PFSK-1 (cell line): Measurements from ENCODE around the gene TULP4.

Experiments used
- FOXP2 ChIP-seq: optimal IDR thresholded peaks from 2 replicates; pipeline ENCODE3; 2011; ENCODE audit warnings: borderline replicate concordance, control low read depth, inconsistent platforms; ENCODE audit not compliant: insufficient read depth; ENCODE audit errors: extremely low read length, extremely low read depth
- POLR2AphosphoS5 ChIP-seq: IDR thresholded peaks from 2 replicates; pipeline ENCODE4 v1.6.1; 2012; ENCODE audit warnings: low read depth, mild to moderate bottlenecking, control low read depth, low read length, moderate library complexity
- SIN3A ChIP-seq: IDR thresholded peaks from 2 replicates; pipeline ENCODE4 v1.6.1; 2012; ENCODE audit warnings: mild to moderate bottlenecking, low read length, moderate library complexity, borderline replicate concordance; ENCODE audit not compliant: insufficient read depth
- TAF1 ChIP-seq: IDR thresholded peaks from 2 replicates; pipeline ENCODE4 v1.6.1; 2012; ENCODE audit warnings: low read length, control low read depth, borderline replicate concordance; ENCODE audit not compliant: insufficient read depth
- TF ChIP-seq, protein P1 (sequence below), 2 experiments: IDR thresholded peaks; 2 replicates each; pipeline versions ENCODE4 v1.6.1 to v1.8.0; 2011 to 2012; ENCODE audit warnings: low read depth in 2 of 2, low read length in 2 of 2, control low read depth in 1 of 2, inconsistent platforms in 1 of 2, mild to moderate bottlenecking in 1 of 2, moderate library complexity in 1 of 2; ENCODE audit not compliant: insufficient read depth in 1 of 2

TULP4 gene

DNA sequence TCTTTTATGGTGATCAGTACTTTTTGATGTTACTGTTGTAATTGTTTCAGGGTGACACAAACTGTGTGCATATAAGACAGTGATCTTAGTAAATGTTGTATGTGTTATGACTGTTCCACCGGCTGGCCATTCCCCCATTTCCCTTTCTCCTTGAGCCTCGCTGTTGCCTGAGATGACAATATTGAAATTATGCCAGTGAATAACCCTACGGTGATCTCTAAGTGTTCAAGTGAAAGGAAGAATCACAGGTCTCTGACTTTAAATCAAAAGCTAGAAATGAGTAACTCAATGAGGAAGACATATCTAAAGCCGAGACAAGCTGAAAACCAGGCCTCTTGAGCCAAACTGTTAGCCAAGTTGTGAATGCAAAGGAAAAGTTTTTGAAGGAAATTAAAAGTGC lies 32.3 kb downstream of the TULP4 start:
- TF ChIP-seq, protein P1, sequence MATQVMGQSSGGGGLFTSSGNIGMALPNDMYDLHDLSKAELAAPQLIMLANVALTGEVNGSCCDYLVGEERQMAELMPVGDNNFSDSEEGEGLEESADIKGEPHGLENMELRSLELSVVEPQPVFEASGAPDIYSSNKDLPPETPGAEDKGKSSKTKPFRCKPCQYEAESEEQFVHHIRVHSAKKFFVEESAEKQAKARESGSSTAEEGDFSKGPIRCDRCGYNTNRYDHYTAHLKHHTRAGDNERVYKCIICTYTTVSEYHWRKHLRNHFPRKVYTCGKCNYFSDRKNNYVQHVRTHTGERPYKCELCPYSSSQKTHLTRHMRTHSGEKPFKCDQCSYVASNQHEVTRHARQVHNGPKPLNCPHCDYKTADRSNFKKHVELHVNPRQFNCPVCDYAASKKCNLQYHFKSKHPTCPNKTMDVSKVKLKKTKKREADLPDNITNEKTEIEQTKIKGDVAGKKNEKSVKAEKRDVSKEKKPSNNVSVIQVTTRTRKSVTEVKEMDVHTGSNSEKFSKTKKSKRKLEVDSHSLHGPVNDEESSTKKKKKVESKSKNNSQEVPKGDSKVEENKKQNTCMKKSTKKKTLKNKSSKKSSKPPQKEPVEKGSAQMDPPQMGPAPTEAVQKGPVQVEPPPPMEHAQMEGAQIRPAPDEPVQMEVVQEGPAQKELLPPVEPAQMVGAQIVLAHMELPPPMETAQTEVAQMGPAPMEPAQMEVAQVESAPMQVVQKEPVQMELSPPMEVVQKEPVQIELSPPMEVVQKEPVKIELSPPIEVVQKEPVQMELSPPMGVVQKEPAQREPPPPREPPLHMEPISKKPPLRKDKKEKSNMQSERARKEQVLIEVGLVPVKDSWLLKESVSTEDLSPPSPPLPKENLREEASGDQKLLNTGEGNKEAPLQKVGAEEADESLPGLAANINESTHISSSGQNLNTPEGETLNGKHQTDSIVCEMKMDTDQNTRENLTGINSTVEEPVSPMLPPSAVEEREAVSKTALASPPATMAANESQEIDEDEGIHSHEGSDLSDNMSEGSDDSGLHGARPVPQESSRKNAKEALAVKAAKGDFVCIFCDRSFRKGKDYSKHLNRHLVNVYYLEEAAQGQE (IDR thresholded peaks at IDR 0.05; ENCODE audit: insufficient read depth in 1 of 2, low read depth in 2 of 2, low read length in 2 of 2) = no peak
- TF ChIP-seq FOXP2 (no peak), TAF1 (no peak), POLR2AphosphoS5 (no peak)

DNA sequence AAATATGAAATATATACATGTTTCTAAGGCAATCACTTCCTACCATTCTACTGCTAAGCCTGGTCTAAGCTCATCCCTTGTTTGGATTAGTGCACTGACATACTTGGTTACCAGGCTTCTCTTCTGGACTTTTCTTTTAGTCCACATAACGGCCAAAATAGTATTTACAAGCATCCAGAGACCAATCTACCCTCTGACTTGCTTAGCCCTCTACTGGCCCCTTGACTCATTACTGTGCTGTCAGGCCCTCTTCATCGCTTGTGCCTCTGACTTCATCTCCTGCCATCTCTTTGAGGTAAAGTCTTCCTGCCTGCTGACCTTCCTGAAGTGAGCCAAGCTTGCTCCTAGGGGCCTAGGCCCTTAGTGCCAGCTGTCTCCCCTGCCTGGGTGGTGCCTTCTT lies 35.1 kb downstream of the TULP4 start:
- TF ChIP-seq TAF1 = no peak
- TF ChIP-seq POLR2AphosphoS5 = no peak
- TF ChIP-seq FOXP2 = no peak
- no peak for TF ChIP-seq SIN3A

DNA sequence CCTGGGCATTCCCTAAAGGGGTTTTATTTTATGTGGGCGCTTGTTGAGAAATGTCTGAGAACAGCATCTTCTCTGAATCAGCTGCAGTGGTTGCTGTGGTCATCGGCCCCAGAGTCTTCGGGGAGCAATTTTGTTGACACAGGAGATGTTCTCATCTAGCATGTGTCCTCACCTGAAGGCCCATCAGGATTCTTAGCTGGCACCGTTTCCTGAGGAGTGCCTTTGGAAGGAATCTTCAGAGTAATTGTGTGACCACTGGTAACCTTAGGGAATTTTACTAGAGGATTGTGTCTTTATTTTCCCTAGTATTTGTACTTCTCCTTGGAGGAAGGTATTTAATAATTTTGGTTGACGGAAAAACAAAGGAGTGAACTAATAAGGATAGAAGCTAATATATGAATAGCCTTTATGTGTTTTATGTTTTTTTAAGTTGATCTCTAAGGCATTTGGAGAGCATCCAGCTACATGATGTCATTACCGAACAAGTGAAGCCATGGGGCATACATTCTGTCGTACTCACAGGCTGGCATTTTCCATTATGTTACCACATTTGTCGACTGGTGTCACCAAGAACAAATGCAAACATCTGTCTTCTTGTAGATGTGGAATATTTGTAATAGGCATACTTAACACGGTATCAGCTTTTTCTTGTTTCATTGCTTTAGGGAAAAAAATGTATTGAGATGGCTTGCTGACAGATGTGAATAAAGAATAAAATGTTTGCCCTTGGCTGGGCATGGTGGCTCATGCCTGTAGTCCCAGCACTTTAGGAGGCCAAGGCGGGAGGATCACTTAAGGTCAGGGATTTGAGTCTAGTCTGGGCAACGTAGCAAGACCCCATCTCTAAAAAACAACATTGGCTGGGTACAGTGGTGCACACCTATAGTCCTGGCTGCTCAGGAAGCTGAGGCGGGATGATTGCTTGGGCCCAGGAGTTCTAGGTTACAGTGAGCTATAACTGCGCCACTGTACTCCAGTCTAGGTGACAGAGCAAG lies 41.9 kb downstream of the TULP4 start:
- no peak for TF ChIP-seq SIN3A
- TF ChIP-seq POLR2AphosphoS5 = no peak
- no peak for TF ChIP-seq TAF1
- TF ChIP-seq, protein P1 (IDR thresholded peaks at IDR 0.05; ENCODE audit: insufficient read depth in 1 of 2, low read depth in 2 of 2, low read length in 2 of 2) = no peak

DNA sequence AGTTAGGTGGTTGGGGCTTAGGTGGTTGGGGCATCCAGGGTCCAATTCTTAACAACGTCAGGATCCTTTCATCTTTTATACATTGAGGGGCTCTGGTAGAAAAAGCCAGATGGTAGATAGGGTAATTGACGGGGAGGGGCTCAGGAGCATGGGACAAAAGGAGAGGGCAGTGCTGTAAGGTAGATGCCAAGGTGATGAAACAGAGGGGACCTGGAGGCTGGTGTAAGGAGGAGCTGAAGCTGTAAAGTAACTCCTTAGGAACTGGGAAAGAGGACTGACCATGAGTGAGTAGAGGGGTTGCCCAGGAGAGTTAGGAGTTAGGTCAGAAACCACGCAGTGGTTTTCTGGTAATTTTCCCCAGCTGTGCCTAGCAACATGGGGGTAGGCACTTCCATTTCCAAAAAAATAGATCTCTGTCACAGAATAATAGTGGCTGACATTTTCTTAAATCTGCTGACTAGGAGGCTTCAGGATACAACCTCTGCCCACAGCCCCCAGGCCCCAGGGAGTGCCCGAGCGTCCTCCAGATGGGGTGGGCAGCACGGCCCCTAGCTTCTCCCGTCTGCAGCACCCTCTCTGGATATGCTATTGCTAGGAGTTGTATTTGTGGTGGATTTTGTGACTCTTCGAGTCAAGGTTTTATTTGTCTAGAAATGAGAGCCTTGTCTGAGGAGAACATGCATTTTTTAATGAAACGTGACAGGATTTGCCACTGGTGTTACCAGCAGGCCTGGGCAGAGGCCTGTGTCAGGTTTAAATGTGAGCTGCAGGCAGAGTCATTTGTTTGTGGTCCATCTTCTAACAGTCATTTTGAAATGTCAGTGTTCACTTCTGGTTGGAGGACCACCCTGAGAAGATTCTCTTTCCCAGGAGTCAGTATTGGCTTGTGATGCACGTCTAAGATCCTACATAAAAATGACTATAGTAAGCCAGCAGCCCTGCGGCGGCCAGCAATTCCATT lies 44.6 kb downstream of the TULP4 start:
- TF ChIP-seq SIN3A = no peak
- TF ChIP-seq, protein P1 (IDR thresholded peaks at IDR 0.05; ENCODE audit: insufficient read depth in 1 of 2, low read depth in 2 of 2, low read length in 2 of 2) = no peak
- no peak for TF ChIP-seq TAF1
- no peak for TF ChIP-seq FOXP2
- TF ChIP-seq POLR2AphosphoS5 = no peak

DNA sequence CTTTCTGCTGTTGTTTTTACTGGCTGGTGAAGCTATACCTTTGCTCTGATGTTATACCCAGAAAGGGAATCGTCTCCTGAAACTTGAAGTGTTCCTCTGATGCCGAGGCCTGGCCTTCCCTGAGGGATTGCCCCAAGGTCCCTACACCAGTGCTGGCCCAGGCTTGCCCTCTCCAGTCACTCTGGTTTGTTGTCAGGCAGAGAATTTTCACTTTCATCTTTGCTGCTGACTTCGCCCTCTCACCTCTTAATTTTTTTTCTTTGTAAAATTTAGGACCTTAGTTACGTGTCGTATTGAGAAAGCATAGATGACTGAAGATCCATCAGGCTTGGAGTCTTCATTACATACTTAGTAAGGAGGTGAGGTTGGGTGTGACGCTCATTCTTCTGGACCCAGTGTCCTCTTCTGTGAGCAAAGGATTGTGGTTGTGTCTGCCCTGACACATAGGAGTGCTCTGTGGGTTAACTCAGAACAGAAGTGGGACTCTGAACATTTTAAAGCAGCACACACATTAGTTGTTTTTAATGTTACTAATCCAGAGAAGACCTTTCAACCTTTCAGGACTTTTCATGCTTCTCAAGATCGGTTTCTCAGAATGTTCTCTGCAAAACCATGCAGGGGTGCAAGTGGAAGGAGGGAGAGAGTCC lies 45.4 kb downstream of the TULP4 start:
- TF ChIP-seq, protein P1 (IDR thresholded peaks at IDR 0.05; ENCODE audit: insufficient read depth in 1 of 2, low read depth in 2 of 2, low read length in 2 of 2) = no peak
- no peak for TF ChIP-seq FOXP2
- no peak for TF ChIP-seq POLR2AphosphoS5
- TF ChIP-seq SIN3A = no peak
- TF ChIP-seq TAF1 = no peak
